Fibroblast of skin of left biceps (primary cell): Measurements from ENCODE around the gene EEPD1.

Source experiments
- DNase-seq, 2 experiments: peaks; one replicate each; pipeline ENCODE4 v3.0.0-alpha.2; 2013; ENCODE audit warnings: low read depth in 2 of 2

The EEPD1 gene

DNA sequence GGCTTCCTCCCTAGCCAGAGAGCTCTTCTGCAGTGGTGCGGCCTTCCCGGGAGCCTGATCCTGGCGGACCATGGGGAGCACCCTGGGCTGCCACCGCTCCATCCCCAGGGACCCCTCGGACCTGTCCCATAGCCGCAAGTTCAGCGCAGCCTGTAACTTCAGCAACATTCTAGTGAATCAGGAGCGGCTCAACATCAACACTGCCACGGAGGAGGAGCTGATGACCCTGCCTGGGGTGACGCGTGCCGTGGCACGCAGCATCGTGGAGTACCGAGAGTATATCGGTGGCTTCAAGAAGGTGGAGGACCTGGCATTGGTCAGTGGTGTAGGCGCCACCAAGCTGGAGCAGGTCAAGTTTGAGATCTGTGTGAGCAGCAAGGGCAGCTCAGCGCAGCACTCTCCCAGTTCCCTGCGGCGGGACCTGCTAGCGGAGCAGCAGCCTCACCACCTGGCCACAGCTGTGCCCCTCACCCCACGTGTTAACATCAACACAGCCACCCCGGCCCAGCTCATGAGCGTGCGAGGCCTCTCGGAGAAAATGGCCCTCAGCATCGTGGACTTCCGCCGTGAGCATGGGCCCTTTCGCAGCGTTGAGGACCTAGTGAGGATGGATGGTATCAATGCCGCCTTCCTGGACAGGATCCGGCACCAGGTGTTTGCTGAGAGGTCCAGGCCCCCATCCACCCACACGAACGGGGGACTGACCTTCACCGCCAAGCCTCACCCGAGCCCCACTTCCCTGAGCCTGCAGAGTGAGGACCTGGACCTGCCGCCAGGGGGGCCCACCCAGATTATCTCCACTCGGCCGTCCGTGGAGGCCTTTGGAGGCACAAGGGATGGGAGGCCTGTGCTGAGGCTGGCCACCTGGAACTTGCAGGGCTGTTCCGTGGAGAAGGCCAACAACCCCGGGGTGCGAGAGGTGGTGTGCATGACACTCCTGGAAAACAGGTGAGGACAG lies 1.5 kb downstream of the EEPD1 start:
- no peak for DNase-seq

- DNase-seq: no peak
Measured at GRCh38 chr7:36155811-36156361, 2.8 kb downstream of the EEPD1 start.

DNA sequence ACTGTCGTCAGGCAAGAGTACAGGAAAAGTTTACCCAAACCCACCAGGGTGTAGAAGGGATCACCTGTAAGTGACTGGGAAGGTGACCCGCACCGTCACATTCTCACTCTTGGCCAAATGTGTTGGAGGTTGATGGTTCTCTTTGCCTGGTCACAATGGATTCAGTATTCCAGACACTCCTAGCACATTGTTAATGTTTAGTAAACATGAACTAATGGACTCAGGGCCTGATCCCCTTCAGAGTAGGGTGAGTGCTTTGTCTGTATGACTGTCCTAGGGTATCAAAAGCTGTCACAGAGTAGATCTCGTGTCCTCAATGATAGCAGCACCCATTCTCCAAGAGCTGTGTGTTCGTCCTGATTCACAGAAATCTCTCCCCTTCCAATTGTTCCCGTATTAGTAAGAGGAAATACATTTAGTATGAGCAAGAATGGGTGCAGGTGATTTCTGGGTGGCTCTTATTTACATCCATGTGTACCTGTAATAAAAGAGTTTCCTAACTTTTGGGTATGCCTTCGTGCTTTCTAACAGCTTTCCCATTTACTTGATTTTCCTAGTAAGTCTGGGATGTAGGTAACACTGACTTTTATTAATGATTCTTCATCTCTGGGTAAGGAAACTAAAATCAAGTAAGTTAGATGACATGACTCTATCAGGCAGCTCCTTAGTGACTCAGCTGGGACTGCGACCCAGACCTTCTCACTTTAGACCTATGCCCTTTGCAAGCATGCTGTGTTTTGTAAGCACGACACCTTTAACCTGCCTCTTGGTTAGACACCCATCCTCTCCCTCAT lies 4.7 kb downstream of the EEPD1 start:
- DNase-seq: no peak

- DNase-seq: no peak
Measured at GRCh38 chr7:36158321-36158605, 5.2 kb downstream of the EEPD1 start.

DNA sequence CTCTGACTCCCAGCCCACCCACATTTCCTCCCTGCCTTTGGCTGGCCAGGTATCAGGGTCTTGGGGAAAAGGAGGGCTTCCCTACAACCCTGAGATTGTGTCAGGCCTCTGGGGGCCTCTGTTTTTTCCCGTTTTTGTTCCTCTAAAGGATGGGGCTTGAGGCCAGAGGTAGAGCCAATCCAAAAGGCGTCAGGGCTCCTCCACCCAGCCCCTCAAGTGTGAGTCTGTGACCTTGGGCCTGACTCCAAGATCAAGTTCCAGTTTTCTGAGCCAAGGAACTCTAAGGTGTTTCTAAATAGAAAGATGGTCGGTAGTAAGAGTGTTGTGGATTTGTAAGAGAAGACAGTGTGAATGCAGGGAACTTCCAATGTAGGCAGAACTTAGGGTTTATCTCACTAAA lies 6.6 kb downstream of the EEPD1 start:
- DNase-seq: no peak

DNA sequence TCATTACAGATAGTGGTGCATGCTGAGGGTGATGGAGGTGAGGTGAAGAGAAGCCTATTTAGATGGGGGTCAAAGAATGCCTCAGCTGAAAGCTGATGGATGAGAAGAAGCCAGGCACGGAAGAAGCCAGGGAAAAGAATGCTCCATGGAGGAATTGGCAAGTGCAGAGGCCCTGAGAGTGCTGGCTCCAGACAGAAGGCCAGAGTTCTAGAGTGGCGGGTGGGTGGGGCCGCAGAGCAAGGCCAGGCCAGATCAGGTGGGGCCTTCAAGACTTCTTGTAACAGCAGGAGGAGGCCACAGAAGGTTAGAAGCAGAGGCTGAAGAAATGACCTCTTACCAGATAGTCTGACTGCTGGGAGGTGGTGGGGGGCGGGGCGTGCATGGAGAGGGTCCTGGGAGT lies 7.3 kb downstream of the EEPD1 start:
- DNase-seq: no peak

- DNase-seq: no peak
Measured at GRCh38 chr7:36161996-36162395, 8.9 kb downstream of the EEPD1 start.

DNA sequence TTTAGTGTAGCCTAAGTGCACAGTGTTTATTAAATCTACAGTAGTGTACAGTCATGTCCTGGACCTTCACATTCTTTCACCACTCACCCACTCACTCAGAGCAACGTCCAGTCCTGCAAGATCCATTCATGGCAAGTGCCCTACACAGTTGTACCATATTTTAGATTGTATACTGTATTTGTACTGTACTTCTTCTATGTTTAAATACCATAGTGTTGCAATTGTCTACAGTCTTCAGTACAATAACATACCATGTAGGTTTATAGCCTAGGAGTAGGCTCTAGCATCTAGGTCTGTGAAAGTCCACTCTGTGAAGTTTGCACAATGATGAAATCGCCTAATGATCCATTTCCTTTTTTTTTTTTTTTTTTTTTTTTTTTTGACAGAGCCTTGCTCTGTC lies 12.0 kb downstream of the EEPD1 start:
- DNase-seq: no peak

DNA sequence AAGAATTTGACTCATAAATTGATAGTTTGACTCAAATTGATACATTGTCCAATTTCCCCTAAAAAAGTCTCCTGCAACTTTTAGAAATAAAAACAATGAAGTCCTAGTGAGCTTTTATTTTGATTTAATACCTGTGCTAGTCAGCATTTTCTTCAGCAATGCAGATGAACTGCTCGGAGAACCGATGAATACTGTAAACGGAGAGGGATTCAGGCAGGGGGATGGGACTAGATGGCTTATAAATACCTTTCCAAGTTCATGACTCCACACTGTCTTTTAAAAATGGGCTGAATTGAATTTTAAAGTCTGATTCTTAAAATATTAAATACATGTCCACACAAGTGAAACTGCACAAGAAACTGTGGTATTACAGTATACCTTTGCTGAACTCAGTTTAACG lies 12.7 kb downstream of the EEPD1 start:
- no peak for DNase-seq

DNA sequence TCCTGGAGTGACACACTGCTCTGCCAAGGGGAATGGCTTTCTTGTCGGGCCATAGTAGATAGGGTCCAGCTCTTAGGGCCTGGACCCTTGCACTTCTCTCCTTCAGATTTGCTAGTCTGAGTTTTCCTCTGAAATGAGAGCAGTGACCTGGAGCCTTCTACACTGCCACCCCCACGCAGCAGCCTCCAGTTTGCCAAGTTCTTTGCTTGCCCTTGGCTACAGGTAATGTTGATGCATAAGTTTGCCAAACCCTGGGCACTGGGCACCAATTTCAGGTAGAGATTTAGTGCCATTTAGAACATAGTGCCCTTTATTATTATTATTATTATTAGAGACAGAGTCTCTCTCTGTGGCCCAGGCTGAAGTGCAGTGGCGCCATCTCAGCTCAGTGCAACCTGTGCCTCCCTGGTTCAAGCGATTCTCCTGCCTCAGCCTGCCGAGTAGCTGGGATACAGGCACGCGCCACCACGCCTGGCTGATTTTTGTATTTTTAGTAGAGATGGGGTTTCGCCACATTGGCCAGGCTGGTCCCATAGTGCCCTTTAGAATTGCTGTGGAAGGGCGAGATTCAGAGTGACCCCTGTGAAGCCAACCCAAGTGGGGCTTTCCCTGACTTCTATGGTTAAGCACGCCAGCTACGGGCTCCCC lies 14.5 kb downstream of the EEPD1 start:
- DNase-seq: no peak

DNA sequence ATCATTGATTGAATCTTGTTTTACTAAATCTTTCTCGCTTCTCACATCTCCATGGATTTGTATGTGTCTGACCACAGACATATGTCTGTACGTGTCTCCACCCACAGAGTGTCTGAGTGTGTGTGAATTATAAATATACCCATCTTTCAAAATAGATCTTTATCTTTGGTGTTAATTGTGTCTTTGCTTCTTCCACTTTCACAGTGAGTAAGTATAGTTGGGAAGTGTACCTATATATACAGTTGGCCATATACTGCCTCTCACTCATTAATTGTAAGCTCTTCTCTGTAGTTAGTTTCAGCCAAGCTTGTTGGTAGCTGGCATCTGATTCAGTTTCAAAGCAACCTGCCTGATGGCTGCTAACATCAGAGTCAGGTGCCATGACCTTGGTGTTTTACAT lies 18.4 kb downstream of the EEPD1 start:
- no peak for DNase-seq

DNA sequence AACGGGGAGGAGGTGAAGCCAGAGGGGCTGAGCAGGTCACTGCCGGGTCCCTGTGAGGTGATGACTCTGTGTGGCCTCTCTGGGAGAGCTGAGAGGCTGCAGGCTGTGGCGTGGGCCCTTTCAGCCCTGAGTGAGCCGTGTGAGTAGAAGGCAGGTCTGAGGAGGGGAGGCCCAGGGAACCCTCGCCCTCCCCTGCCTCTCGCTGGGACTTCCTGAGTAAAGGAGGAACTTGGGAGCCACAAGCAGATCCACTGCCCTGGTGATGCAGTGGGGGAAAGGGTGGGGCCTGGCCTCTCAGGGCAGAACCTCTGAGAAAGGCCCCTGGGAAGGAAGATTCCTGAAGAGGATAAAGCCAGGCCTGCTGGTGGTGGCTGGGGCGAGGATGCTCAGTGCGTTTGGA lies 22.8 kb downstream of the EEPD1 start:
- DNase-seq: no peak

- DNase-seq: no peak
Measured at GRCh38 chr7:36176697-36177096, 23.6 kb downstream of the EEPD1 start.

DNA sequence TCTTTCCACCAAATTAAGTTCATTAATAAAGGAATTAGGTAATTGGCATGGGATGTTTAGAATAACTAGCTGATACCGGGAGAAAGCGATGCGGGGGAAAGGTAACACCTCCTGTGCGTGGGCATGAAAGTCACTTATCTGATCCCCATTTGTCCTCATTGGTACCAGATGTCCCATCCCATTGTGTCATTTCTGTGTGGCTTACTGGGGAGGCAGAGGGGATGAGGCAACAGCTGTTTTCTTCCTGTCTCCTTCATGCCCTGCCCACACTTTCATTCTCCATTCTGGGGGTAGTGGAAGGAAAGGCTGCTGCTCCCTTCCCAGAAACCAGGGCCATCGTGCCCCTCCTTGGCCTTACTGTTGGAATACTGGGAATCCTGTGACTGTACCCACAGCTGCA lies 27.1 kb downstream of the EEPD1 start:
- no peak for DNase-seq

DNA sequence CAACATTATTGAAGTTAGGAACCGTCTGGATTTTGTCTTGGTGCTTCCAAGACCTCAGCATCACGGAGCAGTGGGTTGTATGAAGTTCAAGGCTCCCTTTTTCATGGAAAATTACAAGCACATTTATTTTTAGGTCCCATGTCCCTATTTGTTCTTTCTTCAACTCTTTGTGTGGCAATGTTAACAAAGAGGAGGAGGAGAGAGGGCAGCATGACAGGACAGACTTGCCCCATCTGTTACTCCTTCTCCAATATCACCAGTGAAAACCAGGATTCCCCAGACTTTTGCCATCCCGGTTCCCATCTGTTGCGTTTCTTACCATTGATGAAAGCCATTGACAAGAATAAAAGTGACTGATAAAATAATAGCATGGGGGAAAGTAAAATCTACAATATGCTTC lies 28.6 kb downstream of the EEPD1 start:
- no peak for DNase-seq

DNA sequence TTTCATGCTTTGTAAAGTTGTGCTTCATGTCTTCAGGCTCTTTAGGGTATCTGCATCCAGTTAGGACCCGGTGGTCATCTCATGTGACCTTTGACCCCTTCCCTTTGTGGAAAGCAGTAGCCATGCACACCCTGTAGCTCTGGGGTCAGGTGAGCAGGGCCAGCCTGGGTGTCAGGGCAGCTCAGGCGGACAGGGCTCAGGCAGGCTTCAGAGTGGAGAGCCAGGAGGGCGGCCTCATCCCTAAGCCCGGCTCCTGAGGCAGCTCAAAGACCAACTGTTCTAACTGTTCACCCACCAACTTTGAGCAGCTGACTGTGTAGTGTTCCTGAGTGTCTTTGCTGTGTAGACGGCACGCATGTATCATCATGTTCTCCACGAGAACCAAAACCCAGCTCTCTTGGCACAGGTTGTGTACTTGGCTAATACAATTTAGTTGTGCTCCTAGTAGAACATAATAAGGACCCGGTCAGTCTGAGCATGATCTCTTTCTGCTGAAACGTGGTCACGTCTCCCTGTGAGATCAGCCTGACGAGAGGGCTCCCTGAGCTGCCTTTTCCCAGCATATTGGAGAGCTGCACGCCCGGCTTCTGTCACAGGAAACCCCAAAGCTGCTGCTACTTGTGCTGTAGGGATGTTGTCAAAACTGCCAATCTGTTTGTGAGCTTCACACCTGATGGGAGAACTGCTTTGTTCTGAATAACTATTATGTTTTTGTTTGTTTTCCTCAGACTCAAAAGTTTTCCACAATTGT lies 30.0 kb downstream of the EEPD1 start:
- no peak for DNase-seq

- no peak for DNase-seq
Measured at GRCh38 chr7:36185092-36185491, 32.0 kb downstream of the EEPD1 start.

DNA sequence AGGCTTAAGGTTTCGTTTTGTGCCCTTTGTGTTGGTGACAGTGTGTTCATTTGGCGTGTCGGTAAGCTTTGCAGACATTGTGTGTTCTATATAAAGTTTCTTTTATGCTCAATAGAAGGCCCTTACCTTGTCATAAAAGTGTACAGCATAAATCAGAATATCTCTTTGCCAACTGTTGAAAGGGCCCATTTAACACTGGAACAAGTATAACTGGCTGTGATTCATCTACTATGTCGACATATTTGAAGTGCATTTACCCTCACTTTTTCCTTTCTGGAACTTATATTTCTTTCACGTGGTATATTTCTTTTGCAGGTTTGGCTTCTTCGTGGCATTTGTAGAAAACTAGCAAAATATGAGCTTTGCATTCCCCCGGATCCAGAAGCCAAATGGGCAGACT lies 32.7 kb downstream of the EEPD1 start:
- no peak for DNase-seq

- no peak for DNase-seq
Measured at GRCh38 chr7:36186359-36187121, 33.5 kb downstream of the EEPD1 start.

- no peak for DNase-seq
Measured at GRCh38 chr7:36188266-36188665, 35.2 kb downstream of the EEPD1 start.

DNA sequence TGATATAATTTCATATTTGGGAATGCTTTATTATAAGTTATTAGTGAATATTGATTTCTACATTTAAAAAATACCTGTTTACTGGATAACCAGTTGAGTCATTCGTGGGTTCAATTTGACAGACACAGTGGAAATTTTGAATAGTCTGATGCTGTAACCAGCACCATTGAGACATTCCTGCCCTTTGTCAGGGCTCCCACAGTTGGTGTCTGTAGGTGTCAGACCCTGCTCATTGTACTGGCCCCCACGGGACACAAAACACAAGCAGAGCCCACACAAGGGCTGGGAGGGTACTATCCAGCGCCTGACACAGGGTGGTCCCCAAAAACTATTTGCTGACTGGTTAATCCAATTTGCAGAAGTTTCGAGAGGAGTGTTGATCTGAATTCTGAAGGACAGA lies 35.9 kb downstream of the EEPD1 start:
- no peak for DNase-seq
